Measurements from ENCODE around the gene ZFPM1.

ZFPM1 gene

GRCh38 chr16:88451586-88452481 lies 1.2 kb upstream of the ZFPM1 start:
- no peak overlapping the region; the same call in 1 of the 2 replicates for H3K4me3 ChIP-seq (ENCODE audit: low read length)
- no peak for TF ChIP-seq CTCF (conservative IDR thresholded peaks at IDR 0.05; ENCODE audit: low read length)
- DNase-seq (ENCODE audit: low read depth) = no peak

GRCh38 chr16:88452482-88453216 lies 431 bp upstream of the ZFPM1 start:
- TF ChIP-seq CTCF (conservative IDR thresholded peaks at IDR 0.05; ENCODE audit: low read length) = no peak
- DNase-seq (ENCODE audit: low read depth) = peak; percentile 92
- peak overlapping the region; percentile 68 for H3K4me3 ChIP-seq (ENCODE audit: low read length)

- TF ChIP-seq CTCF (conservative IDR thresholded peaks at IDR 0.05; ENCODE audit: low read length) = no peak
- DNase-seq (ENCODE audit: low read depth) = no peak
- H3K4me3 ChIP-seq (ENCODE audit: low read length) = peak overlapping the region; percentile 57
Observed at GRCh38 chr16:88453611-88454522, 787 bp downstream of the ZFPM1 start.

GRCh38 chr16:88454523-88454947 lies 1.5 kb downstream of the ZFPM1 start:
- no peak for TF ChIP-seq CTCF (conservative IDR thresholded peaks at IDR 0.05; ENCODE audit: low read length)
- no peak for DNase-seq (ENCODE audit: low read depth)
- peak overlapping the region; percentile 57 for H3K4me3 ChIP-seq (ENCODE audit: low read length)

GRCh38 chr16:88455610-88456355 lies 2.7 kb downstream of the ZFPM1 start:
- H3K4me3 ChIP-seq (ENCODE audit: low read length) = peak overlapping the region; percentile 50
- TF ChIP-seq CTCF (conservative IDR thresholded peaks at IDR 0.05; ENCODE audit: low read length) = no peak
- peak; percentile 43 for DNase-seq (ENCODE audit: low read depth)
